Liver (tissue), 3 donors: ENCODE measurements around the gene CSNK1G2.

Experiments
- GABPA ChIP-seq, 2 donors: IDR thresholded peaks in 1 of 2; conservative IDR thresholded peaks in 1 of 2; 2 replicates each; pipeline ENCODE4 v1.6.1; 2016; ENCODE audit warnings: antibody characterized with exemption in 2 of 2, mild to moderate bottlenecking in 1 of 2, moderate library complexity in 1 of 2
- HNF4G ChIP-seq: IDR thresholded peaks from 2 replicates; pipeline ENCODE4 v1.6.1; 2016; ENCODE audit warnings: antibody characterized with exemption
- JUND ChIP-seq, 2 donors: IDR thresholded peaks; 2 replicates each; pipeline ENCODE4 v1.6.1; 2016; ENCODE audit warnings: antibody characterized with exemption in 2 of 2
- MAX ChIP-seq: IDR thresholded peaks from 2 replicates; pipeline ENCODE4 v1.6.1; 2016; ENCODE audit warnings: antibody characterized with exemption
- RAD21 ChIP-seq, 2 donors: IDR thresholded peaks; 2 replicates each; pipeline ENCODE4 v1.6.1; 2016; ENCODE audit warnings: antibody characterized with exemption in 2 of 2, mild to moderate bottlenecking in 2 of 2
- RXRA ChIP-seq, 2 donors: IDR thresholded peaks; 2 replicates each; pipeline ENCODE4 v1.6.1; 2017 to 2018; ENCODE audit warnings: antibody characterized with exemption in 2 of 2, mild to moderate bottlenecking in 1 of 2
- SP1 ChIP-seq: IDR thresholded peaks from 2 replicates; pipeline ENCODE4 v1.6.1; 2018; ENCODE audit warnings: antibody characterized with exemption, mild to moderate bottlenecking
- TAF1 ChIP-seq: conservative IDR thresholded peaks from 2 replicates; pipeline ENCODE4 v1.6.1; 2016; ENCODE audit warnings: antibody characterized with exemption, mild to moderate bottlenecking
- YY1 ChIP-seq: IDR thresholded peaks from 2 replicates; pipeline ENCODE4 v1.6.1; 2016; ENCODE audit warnings: antibody characterized with exemption, mild to moderate bottlenecking
- TF ChIP-seq, protein P1 (sequence below): fragments of 150-350 bp; IDR thresholded peaks from 2 replicates; pipeline ENCODE4 v1.5.1; 2017; ENCODE audit warnings: improper control_type of control experiment, low read depth, low read length; ENCODE audit not compliant: missing input control
- TF ChIP-seq, protein P2 (sequence below): IDR thresholded peaks from 2 replicates; pipeline ENCODE4 v1.6.1; 2016; ENCODE audit warnings: antibody characterized with exemption, mild to moderate bottlenecking
- TF ChIP-seq, protein P3 (sequence below): IDR thresholded peaks from 2 replicates; pipeline ENCODE4 v1.6.1; 2016; ENCODE audit warnings: antibody characterized with exemption
- donor health status: healthy.
- donor health status: healthy.

DNA sequence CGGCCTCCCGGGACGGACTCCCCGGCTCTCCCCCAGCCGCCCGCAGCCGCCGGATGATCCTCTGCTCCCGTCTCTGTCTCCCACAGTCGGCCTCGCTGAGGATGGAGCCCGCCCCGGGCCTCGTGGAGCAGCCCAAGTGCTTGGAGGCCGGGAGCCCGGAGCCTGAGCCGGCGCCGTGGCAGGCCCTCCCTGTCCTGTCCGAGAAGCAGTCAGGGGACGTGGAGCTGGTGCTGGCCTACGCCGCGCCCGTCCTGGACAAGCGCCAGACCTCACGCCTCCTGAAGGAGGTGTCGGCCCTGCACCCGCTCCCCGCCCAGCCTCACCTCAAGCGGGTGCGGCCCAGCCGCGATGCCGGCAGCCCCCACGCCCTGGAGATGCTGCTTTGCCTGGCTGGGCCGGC lies 29.0 kb upstream of the CSNK1G2 start:
- TF ChIP-seq, protein P1, sequence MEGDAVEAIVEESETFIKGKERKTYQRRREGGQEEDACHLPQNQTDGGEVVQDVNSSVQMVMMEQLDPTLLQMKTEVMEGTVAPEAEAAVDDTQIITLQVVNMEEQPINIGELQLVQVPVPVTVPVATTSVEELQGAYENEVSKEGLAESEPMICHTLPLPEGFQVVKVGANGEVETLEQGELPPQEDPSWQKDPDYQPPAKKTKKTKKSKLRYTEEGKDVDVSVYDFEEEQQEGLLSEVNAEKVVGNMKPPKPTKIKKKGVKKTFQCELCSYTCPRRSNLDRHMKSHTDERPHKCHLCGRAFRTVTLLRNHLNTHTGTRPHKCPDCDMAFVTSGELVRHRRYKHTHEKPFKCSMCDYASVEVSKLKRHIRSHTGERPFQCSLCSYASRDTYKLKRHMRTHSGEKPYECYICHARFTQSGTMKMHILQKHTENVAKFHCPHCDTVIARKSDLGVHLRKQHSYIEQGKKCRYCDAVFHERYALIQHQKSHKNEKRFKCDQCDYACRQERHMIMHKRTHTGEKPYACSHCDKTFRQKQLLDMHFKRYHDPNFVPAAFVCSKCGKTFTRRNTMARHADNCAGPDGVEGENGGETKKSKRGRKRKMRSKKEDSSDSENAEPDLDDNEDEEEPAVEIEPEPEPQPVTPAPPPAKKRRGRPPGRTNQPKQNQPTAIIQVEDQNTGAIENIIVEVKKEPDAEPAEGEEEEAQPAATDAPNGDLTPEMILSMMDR = no peak
- TF ChIP-seq, protein P2, sequence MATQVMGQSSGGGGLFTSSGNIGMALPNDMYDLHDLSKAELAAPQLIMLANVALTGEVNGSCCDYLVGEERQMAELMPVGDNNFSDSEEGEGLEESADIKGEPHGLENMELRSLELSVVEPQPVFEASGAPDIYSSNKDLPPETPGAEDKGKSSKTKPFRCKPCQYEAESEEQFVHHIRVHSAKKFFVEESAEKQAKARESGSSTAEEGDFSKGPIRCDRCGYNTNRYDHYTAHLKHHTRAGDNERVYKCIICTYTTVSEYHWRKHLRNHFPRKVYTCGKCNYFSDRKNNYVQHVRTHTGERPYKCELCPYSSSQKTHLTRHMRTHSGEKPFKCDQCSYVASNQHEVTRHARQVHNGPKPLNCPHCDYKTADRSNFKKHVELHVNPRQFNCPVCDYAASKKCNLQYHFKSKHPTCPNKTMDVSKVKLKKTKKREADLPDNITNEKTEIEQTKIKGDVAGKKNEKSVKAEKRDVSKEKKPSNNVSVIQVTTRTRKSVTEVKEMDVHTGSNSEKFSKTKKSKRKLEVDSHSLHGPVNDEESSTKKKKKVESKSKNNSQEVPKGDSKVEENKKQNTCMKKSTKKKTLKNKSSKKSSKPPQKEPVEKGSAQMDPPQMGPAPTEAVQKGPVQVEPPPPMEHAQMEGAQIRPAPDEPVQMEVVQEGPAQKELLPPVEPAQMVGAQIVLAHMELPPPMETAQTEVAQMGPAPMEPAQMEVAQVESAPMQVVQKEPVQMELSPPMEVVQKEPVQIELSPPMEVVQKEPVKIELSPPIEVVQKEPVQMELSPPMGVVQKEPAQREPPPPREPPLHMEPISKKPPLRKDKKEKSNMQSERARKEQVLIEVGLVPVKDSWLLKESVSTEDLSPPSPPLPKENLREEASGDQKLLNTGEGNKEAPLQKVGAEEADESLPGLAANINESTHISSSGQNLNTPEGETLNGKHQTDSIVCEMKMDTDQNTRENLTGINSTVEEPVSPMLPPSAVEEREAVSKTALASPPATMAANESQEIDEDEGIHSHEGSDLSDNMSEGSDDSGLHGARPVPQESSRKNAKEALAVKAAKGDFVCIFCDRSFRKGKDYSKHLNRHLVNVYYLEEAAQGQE = no peak
- TF ChIP-seq SP1 (no peak), MAX (no peak), TAF1 (no peak), RAD21 (IDR thresholded peaks at IDR 0.05) (no peak), RXRA (IDR thresholded peaks at IDR 0.05) (no peak), JUND (IDR thresholded peaks at IDR 0.05) (no peak), HNF4G (no peak), YY1 (no peak), GABPA (IDR thresholded peaks at IDR 0.05 in 1 of 2, conservative IDR thresholded peaks at IDR 0.05 in 1 of 2) (no peak)
- TF ChIP-seq, protein P3, sequence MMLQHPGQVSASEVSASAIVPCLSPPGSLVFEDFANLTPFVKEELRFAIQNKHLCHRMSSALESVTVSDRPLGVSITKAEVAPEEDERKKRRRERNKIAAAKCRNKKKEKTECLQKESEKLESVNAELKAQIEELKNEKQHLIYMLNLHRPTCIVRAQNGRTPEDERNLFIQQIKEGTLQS = no peak
